ENCODE data around the gene SH3BGRL. TPM values are rescaled to one million over a fixed set of nuclear protein-coding genes. Genes with fewer than 3 reads are reported as not detected.
"Not testable (repeated sequence)": the region's sequence is repeated elsewhere in the genome, so short reads cannot be mapped to it uniquely, and the experiment has no call there.

SH3BGRL gene
- total and polyA plus RNA-seq, 7 experiments from 2014 or later: 66.6 to 175 (median 82.7) TPM

GRCh38 chrX:81336455-81337152 lies 134.7 kb downstream of the SH3BGRL start:
- POLR2A ChIA-PET: no interaction called here
- H3K27me3 Mint-ChIP-seq: no peaks in the 10 kb centered on the region
- Histone ChIP-seq H3K27ac (ENCODE audit: low read depth, low read length) (no peak overlapping the region), H3K4me3 (ENCODE audit: low read length) (no peak overlapping the region), H3K36me3 (ENCODE audit: control insufficient read depth in 2 of 3, insufficient read depth in 3 of 3, low read length in 3 of 3) (no peaks in the 10 kb centered on the region), H3K27me3 (ENCODE audit: control insufficient read depth in 2 of 2, insufficient read depth in 2 of 2, low read length in 2 of 2) (no peaks in the 10 kb centered on the region), H3K9me3 (ENCODE audit: control insufficient read depth in 2 of 3, low read length in 3 of 3) (no peaks in the 10 kb centered on the region), H3K4me1 (ENCODE audit: control insufficient read depth in 2 of 2, insufficient read depth in 2 of 2, low read length in 2 of 2) (no peaks in the 10 kb centered on the region)
- H3K4me1 Mint-ChIP-seq: peaks cover 0 to 8% (median 0%) of the 10 kb centered on the region in 7 donors
- H3K4me3 Mint-ChIP-seq: no peak overlapping the region
- peaks cover 14 to 55% (median 30%) of the 10 kb centered on the region in 5 donors for H3K36me3 Mint-ChIP-seq
- ATAC-seq (no peak), DNase-seq (no peak)
- H3K9me3 Mint-ChIP-seq: peaks cover 0 to 36% (median 10%) of the 10 kb centered on the region in 11 donors
- CTCF ChIA-PET: no interaction called here
- H3K27ac Mint-ChIP-seq: no peak overlapping the region
- intact Hi-C loops (cut with micrococcal nuclease): no loop called here

GRCh38 chrX:81337805-81338204 lies 135.9 kb downstream of the SH3BGRL start:
- CTCF ChIA-PET: no interaction called here
- no peaks in the 10 kb centered on the region for H3K27me3 ChIP-seq (ENCODE audit: control insufficient read depth in 2 of 2, insufficient read depth in 2 of 2, low read length in 2 of 2)
- intact Hi-C loops (cut with micrococcal nuclease): no loop called here
- Mint-ChIP-seq H3K27me3 (no peaks in the 10 kb centered on the region), H3K4me3 (no peak overlapping the region), H3K4me1 (peaks cover 0 to 8% (median 0%) of the 10 kb centered on the region in 7 donors), H3K27ac (no peak overlapping the region), H3K9me3 (peaks cover 0 to 36% (median 10%) of the 10 kb centered on the region in 11 donors), H3K36me3 (peaks cover 14 to 49% (median 30%) of the 10 kb centered on the region in 5 donors)
- no peak for DNase-seq
- H3K27ac ChIP-seq (ENCODE audit: low read depth, low read length): no peak overlapping the region
- no peak for ATAC-seq
- no peaks in the 10 kb centered on the region for H3K36me3 ChIP-seq (ENCODE audit: control insufficient read depth in 2 of 3, insufficient read depth in 3 of 3, low read length in 3 of 3)
- POLR2A ChIA-PET: no interaction called here
- H3K4me3 ChIP-seq (ENCODE audit: low read length): no peak overlapping the region
- no peaks in the 10 kb centered on the region for H3K4me1 ChIP-seq (ENCODE audit: control insufficient read depth in 2 of 2, insufficient read depth in 2 of 2, low read length in 2 of 2)
- H3K9me3 ChIP-seq (ENCODE audit: control insufficient read depth in 2 of 3, low read length in 3 of 3): no peaks in the 10 kb centered on the region

- H3K36me3 ChIP-seq (ENCODE audit: control insufficient read depth in 2 of 3, insufficient read depth in 3 of 3, low read length in 3 of 3): no peaks in the 10 kb centered on the region
- peaks cover 0 to 8% (median 0%) of the 10 kb centered on the region in 7 donors for H3K4me1 Mint-ChIP-seq
- ATAC-seq (no peak), DNase-seq (no peak)
- H3K4me3 Mint-ChIP-seq: no peak overlapping the region
- H3K36me3 Mint-ChIP-seq: peaks cover 10 to 46% (median 20%) of the 10 kb centered on the region in 5 donors
- no peak overlapping the region for H3K27ac ChIP-seq (ENCODE audit: low read depth, low read length)
- no peak overlapping the region for H3K4me3 ChIP-seq (ENCODE audit: low read length)
- peaks cover 0 to 26% (median 10%) of the 10 kb centered on the region in 11 donors for H3K9me3 Mint-ChIP-seq
- no peaks in the 10 kb centered on the region for H3K27me3 Mint-ChIP-seq
- ChIA-PET POLR2A (no interaction called here), CTCF (no interaction called here)
- intact Hi-C loops (cut with micrococcal nuclease): no loop called here
- H3K4me1 ChIP-seq (ENCODE audit: control insufficient read depth in 2 of 2, insufficient read depth in 2 of 2, low read length in 2 of 2): no peaks in the 10 kb centered on the region
- H3K27ac Mint-ChIP-seq: no peak overlapping the region
- H3K9me3 ChIP-seq (ENCODE audit: control insufficient read depth in 2 of 3, low read length in 3 of 3): no peaks in the 10 kb centered on the region
- H3K27me3 ChIP-seq (ENCODE audit: control insufficient read depth in 2 of 2, insufficient read depth in 2 of 2, low read length in 2 of 2): no peaks in the 10 kb centered on the region
Observed at GRCh38 chrX:81338924-81339323, 137.0 kb downstream of the SH3BGRL start.

- H3K9me3 ChIP-seq (ENCODE audit: control insufficient read depth in 2 of 3, low read length in 3 of 3); H3K36me3 ChIP-seq (ENCODE audit: control insufficient read depth in 2 of 3, insufficient read depth in 3 of 3, low read length in 3 of 3); H3K27ac Mint-ChIP-seq; H3K4me1 ChIP-seq (ENCODE audit: control insufficient read depth in 2 of 2, insufficient read depth in 2 of 2, low read length in 2 of 2); H3K4me1 Mint-ChIP-seq; H3K4me3 ChIP-seq (ENCODE audit: low read length); H3K27me3 ChIP-seq (ENCODE audit: control insufficient read depth in 2 of 2, insufficient read depth in 2 of 2, low read length in 2 of 2); ATAC-seq; CTCF ChIA-PET; POLR2A ChIA-PET; intact Hi-C loops (cut with micrococcal nuclease); H3K4me3 Mint-ChIP-seq; DNase-seq; H3K9me3 Mint-ChIP-seq; H3K27ac ChIP-seq (ENCODE audit: low read depth, low read length); H3K27me3 Mint-ChIP-seq: not testable (repeated sequence)
- peaks cover 0 to 30% (median 6%) of the 10 kb centered on the region in 5 donors for H3K36me3 Mint-ChIP-seq
Observed at GRCh38 chrX:81345296-81345695, 143.4 kb downstream of the SH3BGRL start.

Other genes starting within 250 kb of the SH3BGRL start
- gene HMGN5, start 189 bp upstream of the SH3BGRL start, total RNA-seq: 1 to 10 TPM in 3 of 5 experiments, under 1 TPM in 2; 0.46 to 2.6 (median 1.0) TPM
- 10 to 100 TPM in 1 of 2 donors, 1 to 10 TPM in 1; 6.4 to 11.1 TPM for gene HMGN5, start 189 bp upstream of the SH3BGRL start, polyA plus RNA-seq

Measured in naive thymus-derived CD4-positive, alpha-beta T cell (primary cell).